ENCODE results near the gene HOMER2.
"Not testable (repeated sequence)": the region's sequence is repeated elsewhere in the genome, so short reads cannot be mapped to it uniquely, and the experiment has no call there.

DNA sequence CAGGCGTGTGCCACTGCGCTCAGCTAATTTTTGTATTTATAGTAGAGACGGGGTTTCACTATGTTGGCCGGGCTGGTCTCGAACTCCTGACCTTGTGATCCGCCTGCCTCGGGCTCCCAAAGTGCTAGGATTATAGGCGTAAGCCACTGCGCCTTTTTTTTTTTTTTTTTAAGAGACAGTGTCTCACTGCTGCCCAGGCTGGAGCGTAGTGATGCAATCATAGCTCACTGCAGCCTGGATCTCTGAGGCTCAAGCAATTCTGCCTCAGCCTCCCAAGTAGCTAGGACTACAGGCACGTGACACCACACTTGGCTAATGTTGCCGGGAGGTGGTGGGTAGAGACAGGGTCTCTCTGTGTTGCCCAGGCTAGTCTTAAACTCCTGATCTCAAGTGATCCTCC, 59.0 kb downstream of the HOMER2 start:
- not testable (repeated sequence) for TF ChIP-seq ZNF350 (CRISPR knock-in tag; IDR thresholded peaks at IDR 0.05; ENCODE audit: borderline replicate concordance, low read depth); ZC3H13 (CRISPR knock-in tag; IDR thresholded peaks at IDR 0.05)
